GM12892 (cell line): ENCODE data around the gene KCNH5.

Experiments used
- POLR2A ChIP-seq: IDR thresholded peaks from 2 replicates; pipeline ENCODE4 v1.6.1; 2011; ENCODE audit warnings: low read depth, low read length, control low read depth
- POLR2AphosphoS5 ChIP-seq: IDR thresholded peaks from 2 replicates; pipeline ENCODE4 v1.6.1; 2011; ENCODE audit warnings: low read depth, low read length, control low read depth
- TAF1 ChIP-seq: IDR thresholded peaks from 2 replicates; pipeline ENCODE4 v1.6.1; 2011; ENCODE audit warnings: low read depth, mild to moderate bottlenecking, control low read depth, low read length, borderline replicate concordance

DNA sequence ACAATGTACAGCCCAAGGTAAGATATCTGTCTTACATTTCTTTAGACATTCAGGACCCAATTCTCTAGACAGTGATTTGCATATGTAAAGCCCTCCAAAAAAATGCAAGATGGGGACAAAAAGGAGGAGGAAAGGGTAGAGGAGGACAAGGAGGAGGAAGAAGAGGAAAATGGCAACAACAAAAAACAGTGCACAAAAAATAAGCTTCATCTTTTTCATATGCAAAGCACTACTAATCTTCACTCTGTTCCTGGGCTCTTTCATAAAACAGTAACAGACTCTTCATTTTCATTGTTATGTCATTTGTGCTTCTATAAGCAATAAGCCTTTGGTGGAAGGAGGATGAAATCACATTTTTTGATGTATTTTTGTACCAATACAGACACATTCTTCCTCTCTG, 61.4 kb downstream of the KCNH5 start:
- no peak for TF ChIP-seq POLR2A
- no peak for TF ChIP-seq POLR2AphosphoS5
- no peak for TF ChIP-seq TAF1
